ENCODE data around the gene DLEU7.

The DLEU7 gene

GRCh38 chr13:50779443-50780200 is 63.9 kb downstream of the DLEU7 start:
- in situ Hi-C loops (cut with MboI; ENCODE audit: low sequenced_read_pairs, unreplicated experiment), result no loop called here
- TF ChIP-seq, protein P1, sequence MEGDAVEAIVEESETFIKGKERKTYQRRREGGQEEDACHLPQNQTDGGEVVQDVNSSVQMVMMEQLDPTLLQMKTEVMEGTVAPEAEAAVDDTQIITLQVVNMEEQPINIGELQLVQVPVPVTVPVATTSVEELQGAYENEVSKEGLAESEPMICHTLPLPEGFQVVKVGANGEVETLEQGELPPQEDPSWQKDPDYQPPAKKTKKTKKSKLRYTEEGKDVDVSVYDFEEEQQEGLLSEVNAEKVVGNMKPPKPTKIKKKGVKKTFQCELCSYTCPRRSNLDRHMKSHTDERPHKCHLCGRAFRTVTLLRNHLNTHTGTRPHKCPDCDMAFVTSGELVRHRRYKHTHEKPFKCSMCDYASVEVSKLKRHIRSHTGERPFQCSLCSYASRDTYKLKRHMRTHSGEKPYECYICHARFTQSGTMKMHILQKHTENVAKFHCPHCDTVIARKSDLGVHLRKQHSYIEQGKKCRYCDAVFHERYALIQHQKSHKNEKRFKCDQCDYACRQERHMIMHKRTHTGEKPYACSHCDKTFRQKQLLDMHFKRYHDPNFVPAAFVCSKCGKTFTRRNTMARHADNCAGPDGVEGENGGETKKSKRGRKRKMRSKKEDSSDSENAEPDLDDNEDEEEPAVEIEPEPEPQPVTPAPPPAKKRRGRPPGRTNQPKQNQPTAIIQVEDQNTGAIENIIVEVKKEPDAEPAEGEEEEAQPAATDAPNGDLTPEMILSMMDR (IDR thresholded peaks at IDR 0.05; ENCODE audit: borderline replicate concordance, control extremely low read depth, extremely low read depth, insufficient read depth, missing control alignments), result no peak
- DNase-seq (ENCODE audit: low spot score), result no peak
